AG09319 (cell line): ENCODE measurements around the gene PLD5.

Experiments used
- DNase-seq: peaks from one replicate; pipeline ENCODE4 v3.0.0-alpha.2; 2010; ENCODE audit warnings: low read depth; ENCODE audit errors: extremely low read depth
- CTCF ChIP-seq: IDR thresholded peaks from 2 replicates; pipeline ENCODE4 v1.5.1; 2011; ENCODE audit warnings: low read depth, mild to moderate bottlenecking, inconsistent platforms, low read length, moderate library complexity

Gene PLD5

GRCh38 chr1:242435200-242435599, 89.3 kb downstream of the PLD5 start:
- TF ChIP-seq CTCF: no peak
- no peak for DNase-seq

DNA sequence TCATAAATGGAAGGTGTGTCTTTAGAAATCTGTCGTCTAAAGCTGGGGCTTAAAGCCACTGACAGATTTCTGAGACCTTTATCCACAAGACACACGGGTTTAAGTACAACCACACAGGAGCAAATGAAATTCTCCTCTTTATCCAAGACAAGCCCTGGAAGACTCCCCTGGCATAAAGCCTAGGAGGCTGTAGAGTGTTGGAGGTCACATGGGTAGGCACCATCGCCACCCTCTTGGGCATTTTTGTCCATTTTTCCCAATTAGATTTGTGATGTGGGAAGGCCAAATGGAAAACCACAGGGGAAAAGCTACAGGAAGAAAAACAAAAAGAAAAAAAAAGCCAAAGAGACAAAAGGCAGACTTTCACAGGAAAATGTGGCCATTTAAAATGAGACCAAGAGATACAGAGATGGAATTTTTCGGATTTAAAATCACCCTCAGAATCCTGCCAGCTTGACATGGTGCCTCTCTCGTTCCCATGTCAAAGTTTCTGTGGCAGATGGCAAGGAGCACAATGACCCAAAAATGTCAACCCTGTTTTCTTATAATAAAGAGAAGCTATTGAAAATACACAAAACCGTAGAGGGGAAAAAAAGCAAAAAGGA, 91.9 kb downstream of the PLD5 start:
- no peak for TF ChIP-seq CTCF
- DNase-seq: no peak

GRCh38 chr1:242431786-242432185, 92.7 kb downstream of the PLD5 start:
- TF ChIP-seq CTCF: no peak
- DNase-seq: no peak

DNA sequence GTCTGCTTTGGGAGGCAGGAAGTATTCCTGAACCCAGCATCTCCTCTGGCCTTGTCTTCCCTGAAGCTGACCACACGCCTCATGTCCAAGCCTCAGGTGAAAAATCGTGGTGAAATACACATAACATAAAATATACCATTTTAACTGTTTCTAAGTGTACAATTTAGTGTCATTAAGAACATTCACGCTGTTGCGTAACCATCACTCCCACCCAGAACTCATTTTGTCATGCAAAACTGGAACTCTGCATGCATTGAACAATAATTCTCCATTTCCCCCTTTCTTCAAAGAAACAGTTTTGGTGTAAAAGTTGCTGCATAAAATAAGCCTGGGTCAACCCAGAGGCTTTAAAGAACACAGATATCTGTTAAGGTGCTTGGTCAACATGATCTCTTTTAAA, 93.5 kb downstream of the PLD5 start:
- no peak for TF ChIP-seq CTCF
- no peak for DNase-seq

- DNase-seq: no peak
- TF ChIP-seq CTCF: no peak
Observed at GRCh38 chr1:242428399-242429190, 95.9 kb downstream of the PLD5 start.

GRCh38 chr1:242427519-242427918, 97.0 kb downstream of the PLD5 start:
- no peak for TF ChIP-seq CTCF

DNA sequence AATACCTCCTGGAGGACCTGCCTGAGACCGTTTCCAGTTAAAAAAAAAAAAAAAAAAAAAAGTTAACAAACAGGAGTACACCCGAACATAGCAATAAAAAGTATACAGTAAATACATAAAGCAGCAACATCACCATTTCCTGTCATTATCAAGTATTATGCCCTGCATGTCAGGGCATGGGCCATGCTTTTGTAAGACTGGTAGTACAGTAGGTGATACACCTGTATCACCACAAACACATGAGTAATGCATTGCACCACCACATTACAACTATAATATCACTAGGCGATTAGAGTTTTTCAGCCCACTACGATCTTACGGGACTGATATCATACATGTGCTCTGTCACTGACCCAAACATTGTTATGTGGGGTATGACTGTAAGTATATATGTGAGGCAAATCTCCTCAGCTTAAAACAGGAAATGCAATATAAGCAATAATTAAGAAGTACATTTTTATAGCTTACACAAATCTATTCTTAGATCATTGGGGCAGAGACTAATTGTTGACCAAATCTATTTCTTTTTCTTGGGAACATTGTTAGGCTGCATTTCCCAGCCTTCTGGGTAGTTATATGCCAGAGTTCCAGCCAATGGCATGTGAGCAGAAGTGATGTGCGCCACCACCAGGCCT, 98.1 kb downstream of the PLD5 start:
- no peak for TF ChIP-seq CTCF
- no peak for DNase-seq

More at GRCh38 chr1:242427519-242427918, 97.0 kb downstream of the PLD5 start:
- no peak for DNase-seq
